Measurements from ENCODE around the gene LAPTM4A. TPM values are rescaled to one million over a fixed set of nuclear protein-coding genes. Genes with fewer than 3 reads are reported as not detected.

Gene LAPTM4A
- total and polyA plus RNA-seq, 2 donors = 47.6 to 168 TPM

DNA sequence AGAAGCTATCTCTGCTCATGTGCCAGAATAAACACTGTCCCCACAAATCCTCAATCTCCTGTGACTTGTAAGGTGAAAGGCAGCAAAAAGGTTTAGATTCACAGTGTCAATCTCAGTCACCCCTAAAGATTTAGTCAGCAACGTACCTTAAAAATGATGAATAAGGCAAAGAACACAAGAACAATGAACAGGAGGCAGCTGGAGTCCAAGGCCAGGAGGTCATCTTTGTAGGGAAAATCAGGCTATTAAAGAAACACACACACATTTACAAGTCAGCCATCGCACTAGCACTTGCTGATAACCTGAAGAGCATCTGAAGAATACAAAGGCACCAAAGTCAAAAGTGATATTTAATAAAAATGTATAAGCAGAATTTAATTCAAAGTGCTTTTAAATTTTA lies 16.6 kb downstream of the LAPTM4A start:
- H3K27me3 ChIP-seq (ENCODE audit: control insufficient read depth in 2 of 2, insufficient read depth in 1 of 2, low read length in 1 of 2) = no peaks in the 10 kb centered on the region
- H3K9me3 ChIP-seq (ENCODE audit: control insufficient read depth in 2 of 2, insufficient read depth in 1 of 2, low read length in 1 of 2) = no peaks in the 10 kb centered on the region
- H3K4me1 ChIP-seq (ENCODE audit: control insufficient read depth in 2 of 2, insufficient read depth in 2 of 2, low read length in 2 of 2) = no peaks in the 10 kb centered on the region
- H3K4me3 ChIP-seq (ENCODE audit: low read length in 2 of 2) = no peak overlapping the region
- H3K27ac ChIP-seq (ENCODE audit: low read depth in 1 of 2, low read length in 1 of 2) = no peak overlapping the region
- H3K36me3 ChIP-seq (ENCODE audit: control insufficient read depth in 2 of 2, insufficient read depth in 2 of 2, low read length in 1 of 2) = peaks cover 46 to 84% of the 10 kb centered on the region in 2 donors
- WGBS = 96% methylated on average over 2 of the region's 2 CpGs
- DNase-seq (ENCODE audit: low read depth in 6 of 9, low spot score in 9 of 9) = no peak

DNA sequence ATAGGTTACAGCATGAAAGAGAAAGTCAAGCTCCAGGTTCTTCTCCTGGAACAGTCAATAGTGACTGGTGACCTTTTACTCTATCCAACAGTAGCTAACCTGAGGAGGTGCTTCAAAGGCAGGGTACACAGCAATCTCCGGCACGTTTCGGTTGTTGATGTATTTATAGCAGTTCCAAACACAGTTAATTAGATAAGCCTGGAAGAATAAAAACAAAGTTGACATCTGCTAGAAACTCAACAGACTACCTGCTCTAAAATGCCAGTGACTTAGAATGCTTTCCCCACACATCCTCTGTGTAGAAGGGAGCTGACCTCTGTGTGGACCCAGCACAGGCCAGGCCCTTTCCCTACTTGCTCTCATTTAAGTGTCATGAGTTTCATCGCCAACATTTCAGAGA lies 17.2 kb downstream of the LAPTM4A start:
- Histone ChIP-seq H3K9me3 (ENCODE audit: control insufficient read depth in 2 of 2, insufficient read depth in 1 of 2, low read length in 1 of 2) (no peaks in the 10 kb centered on the region), H3K27ac (ENCODE audit: low read depth in 1 of 2, low read length in 1 of 2) (no peak overlapping the region), H3K27me3 (ENCODE audit: control insufficient read depth in 2 of 2, insufficient read depth in 1 of 2, low read length in 1 of 2) (no peaks in the 10 kb centered on the region), H3K4me3 (ENCODE audit: low read length in 2 of 2) (no peak overlapping the region), H3K4me1 (ENCODE audit: control insufficient read depth in 2 of 2, insufficient read depth in 2 of 2, low read length in 2 of 2) (no peaks in the 10 kb centered on the region), H3K36me3 (ENCODE audit: control insufficient read depth in 2 of 2, insufficient read depth in 2 of 2, low read length in 1 of 2) (peaks cover 46 to 84% of the 10 kb centered on the region in 2 donors)
- no peak for DNase-seq (ENCODE audit: low read depth in 6 of 9, low spot score in 9 of 9)
- WGBS = 99% methylated on average over 4 of the region's 4 CpGs

DNA sequence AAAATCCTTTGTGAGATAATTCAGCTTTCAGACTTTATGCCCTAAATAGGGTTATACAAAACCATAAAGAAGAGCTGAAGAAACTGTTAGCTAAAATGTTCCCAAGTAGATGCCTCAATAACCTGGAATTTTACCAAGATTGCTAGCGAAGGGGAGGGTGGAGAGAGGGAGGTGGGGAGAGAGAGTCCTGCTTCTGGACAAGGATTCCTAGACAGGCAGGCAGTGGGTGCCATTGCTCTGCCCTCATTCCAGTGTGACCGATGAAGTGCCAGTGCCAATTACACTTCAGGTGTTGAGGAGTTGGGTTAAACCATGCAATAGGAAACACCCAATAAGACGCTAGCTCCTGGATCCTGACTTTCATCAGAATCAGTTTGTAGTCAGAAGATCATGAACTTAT lies 18.1 kb downstream of the LAPTM4A start:
- Histone ChIP-seq H3K4me1 (ENCODE audit: control insufficient read depth in 2 of 2, insufficient read depth in 2 of 2, low read length in 2 of 2) (no peaks in the 10 kb centered on the region), H3K36me3 (ENCODE audit: control insufficient read depth in 2 of 2, insufficient read depth in 2 of 2, low read length in 1 of 2) (peaks cover 44 to 79% of the 10 kb centered on the region in 2 donors), H3K27ac (ENCODE audit: low read depth in 1 of 2, low read length in 1 of 2) (no peak overlapping the region), H3K27me3 (ENCODE audit: control insufficient read depth in 2 of 2, insufficient read depth in 1 of 2, low read length in 1 of 2) (no peaks in the 10 kb centered on the region), H3K9me3 (ENCODE audit: control insufficient read depth in 2 of 2, insufficient read depth in 1 of 2, low read length in 1 of 2) (no peaks in the 10 kb centered on the region), H3K4me3 (ENCODE audit: low read length in 2 of 2) (no peak overlapping the region)
- no peak for DNase-seq (ENCODE audit: low read depth in 6 of 9, low spot score in 9 of 9)
- 97% methylated on average over 3 of the region's 3 CpGs for WGBS

DNA sequence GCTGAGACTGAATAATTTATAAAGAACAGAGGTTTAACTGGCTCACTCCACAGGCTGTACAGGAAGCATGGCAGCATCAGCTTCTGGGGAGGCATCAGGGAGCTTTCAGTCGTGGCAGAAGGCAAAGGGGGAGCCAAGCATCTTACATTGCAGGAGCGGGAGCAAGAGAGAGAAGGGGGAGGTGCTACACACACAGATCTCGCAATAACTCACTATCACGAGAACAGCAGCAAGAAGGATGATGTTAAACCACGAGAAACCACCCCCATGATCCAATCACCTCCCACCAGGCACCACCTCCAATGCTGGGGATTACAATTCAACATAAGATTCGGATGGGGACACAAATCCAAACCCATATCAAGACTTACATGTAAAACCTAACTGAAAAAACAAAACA lies 21.2 kb downstream of the LAPTM4A start:
- no peak for DNase-seq (ENCODE audit: low read depth in 6 of 9, low spot score in 9 of 9)
- Histone ChIP-seq H3K27ac (ENCODE audit: low read depth in 1 of 2, low read length in 1 of 2) (no peak overlapping the region), H3K4me3 (ENCODE audit: low read length in 2 of 2) (no peak overlapping the region), H3K36me3 (ENCODE audit: control insufficient read depth in 2 of 2, insufficient read depth in 2 of 2, low read length in 1 of 2) (peaks cover 30 to 61% of the 10 kb centered on the region in 2 donors), H3K27me3 (ENCODE audit: control insufficient read depth in 2 of 2, insufficient read depth in 1 of 2, low read length in 1 of 2) (no peaks in the 10 kb centered on the region), H3K9me3 (ENCODE audit: control insufficient read depth in 2 of 2, insufficient read depth in 1 of 2, low read length in 1 of 2) (no peaks in the 10 kb centered on the region), H3K4me1 (ENCODE audit: control insufficient read depth in 2 of 2, insufficient read depth in 2 of 2, low read length in 2 of 2) (no peaks in the 10 kb centered on the region)
- WGBS = 97% methylated on average over 6 of the region's 6 CpGs

DNA sequence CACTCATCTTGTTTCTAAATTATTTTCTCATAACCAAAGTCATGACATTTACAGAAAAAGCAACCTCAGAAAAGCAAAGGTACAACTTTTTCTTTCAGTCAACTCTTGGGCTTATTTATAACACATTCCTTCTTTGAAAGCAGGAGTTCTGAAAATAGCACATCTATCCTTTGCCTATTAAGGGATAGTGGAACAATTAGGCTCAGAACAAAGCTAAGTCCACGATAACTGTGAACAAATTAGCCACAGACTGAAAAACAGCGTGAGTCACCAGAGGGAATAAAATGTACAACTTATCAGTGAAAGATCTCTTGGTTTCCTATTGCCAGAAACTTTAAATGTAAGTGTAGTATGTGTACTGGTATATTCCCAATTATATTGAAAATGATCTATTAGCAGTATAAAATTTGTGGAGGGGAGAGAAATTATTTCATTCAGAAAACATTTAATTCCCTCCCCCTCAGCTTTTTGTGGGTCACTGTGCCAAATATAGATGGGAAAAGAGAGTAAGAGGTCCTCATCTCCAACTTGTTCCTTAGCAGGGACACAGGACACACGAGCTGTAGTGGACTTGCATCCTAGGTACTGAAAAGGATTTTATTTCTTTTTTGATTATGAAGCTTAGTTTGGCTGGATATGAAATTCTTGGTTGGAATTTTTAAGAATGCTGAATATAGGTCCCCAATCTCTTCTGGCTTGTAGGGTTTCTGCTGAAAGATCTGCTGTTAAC lies 23.6 kb downstream of the LAPTM4A start:
- H3K9me3 ChIP-seq (ENCODE audit: control insufficient read depth in 2 of 2, insufficient read depth in 1 of 2, low read length in 1 of 2) = no peaks in the 10 kb centered on the region
- DNase-seq (ENCODE audit: low read depth in 6 of 9, low spot score in 9 of 9) = no peak
- no peak overlapping the region for H3K4me3 ChIP-seq (ENCODE audit: low read length in 2 of 2)
- peaks cover 13 to 39% of the 10 kb centered on the region in 2 donors for H3K36me3 ChIP-seq (ENCODE audit: control insufficient read depth in 2 of 2, insufficient read depth in 2 of 2, low read length in 1 of 2)
- H3K27me3 ChIP-seq (ENCODE audit: control insufficient read depth in 2 of 2, insufficient read depth in 1 of 2, low read length in 1 of 2) = no peaks in the 10 kb centered on the region
- no peak overlapping the region for H3K27ac ChIP-seq (ENCODE audit: low read depth in 1 of 2, low read length in 1 of 2)
- no peaks in the 10 kb centered on the region for H3K4me1 ChIP-seq (ENCODE audit: control insufficient read depth in 2 of 2, insufficient read depth in 2 of 2, low read length in 2 of 2)
- WGBS = 98% methylated on average over 3 of the region's 3 CpGs

DNA sequence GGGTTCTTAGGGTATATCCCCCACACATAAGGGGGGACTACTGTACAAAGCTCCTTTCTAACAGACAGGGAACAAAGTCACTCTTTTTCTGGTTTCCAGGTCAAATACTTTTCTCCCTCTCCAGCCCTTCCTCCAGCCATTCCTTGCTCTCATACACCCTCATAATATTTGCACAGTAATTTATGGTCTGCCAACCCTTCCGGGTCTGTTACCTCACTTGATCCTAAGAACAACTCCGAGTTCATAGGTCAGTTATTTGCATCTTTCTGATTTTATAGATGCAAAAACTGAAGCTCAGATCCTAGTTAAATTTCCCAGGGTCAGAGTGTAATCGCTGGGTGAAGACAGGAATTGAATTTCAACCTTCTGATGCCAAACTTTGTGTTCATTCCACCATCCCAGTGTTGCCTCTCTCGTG lies 24.2 kb downstream of the LAPTM4A start:
- H3K36me3 ChIP-seq (ENCODE audit: control insufficient read depth in 2 of 2, insufficient read depth in 2 of 2, low read length in 1 of 2) = peaks cover 13 to 33% of the 10 kb centered on the region in 2 donors

DNA sequence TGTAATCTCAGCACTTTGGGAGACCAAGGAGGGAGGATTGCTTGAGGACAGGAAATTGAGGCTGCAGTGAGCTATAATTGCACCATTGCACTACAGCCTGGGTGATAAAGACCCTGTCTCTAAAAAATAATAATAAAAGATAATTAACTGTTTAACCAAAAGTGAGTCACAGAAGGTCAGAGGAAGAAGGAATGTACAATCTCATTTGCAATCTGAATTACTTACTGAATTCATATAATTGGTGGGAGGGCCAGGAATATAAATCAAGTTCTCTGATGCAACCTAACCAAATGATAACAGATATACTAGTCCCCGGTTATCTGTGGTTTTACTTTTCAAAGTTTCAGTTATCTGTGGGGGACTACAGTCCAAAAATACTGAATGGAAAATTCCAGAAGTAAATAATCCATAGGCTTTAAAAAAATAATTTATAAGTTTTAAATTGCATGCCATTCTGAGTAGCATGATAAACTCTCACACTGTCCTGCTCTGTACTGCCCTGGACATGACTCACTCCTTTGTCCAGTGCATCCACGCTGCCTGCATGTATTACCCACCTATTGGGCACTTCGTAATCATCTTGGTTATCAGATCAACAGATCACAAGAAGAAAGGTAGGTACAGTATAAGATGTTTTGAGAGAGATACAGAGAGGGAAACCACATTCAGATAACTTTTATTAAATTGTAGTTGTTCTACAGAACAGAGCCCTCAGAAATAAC lies 26.2 kb downstream of the LAPTM4A start:
- Histone ChIP-seq H3K4me3 (ENCODE audit: low read length in 2 of 2) (no peak overlapping the region), H3K9me3 (ENCODE audit: control insufficient read depth in 2 of 2, insufficient read depth in 1 of 2, low read length in 1 of 2) (peaks cover 2 to 9% of the 10 kb centered on the region in 2 donors), H3K27ac (ENCODE audit: low read depth in 1 of 2, low read length in 1 of 2) (no peak overlapping the region), H3K4me1 (ENCODE audit: control insufficient read depth in 2 of 2, insufficient read depth in 2 of 2, low read length in 2 of 2) (no peaks in the 10 kb centered on the region), H3K27me3 (ENCODE audit: control insufficient read depth in 2 of 2, insufficient read depth in 1 of 2, low read length in 1 of 2) (no peaks in the 10 kb centered on the region), H3K36me3 (ENCODE audit: control insufficient read depth in 2 of 2, insufficient read depth in 2 of 2, low read length in 1 of 2) (peaks cover 5 to 16% of the 10 kb centered on the region in 2 donors)
- 95% methylated on average over 3 of the region's 3 CpGs for WGBS
- no peak for DNase-seq (ENCODE audit: low read depth in 6 of 9, low spot score in 9 of 9)

More for the DNA sequence above, 24.2 kb downstream of the LAPTM4A start:
- Histone ChIP-seq H3K27me3 (ENCODE audit: control insufficient read depth in 2 of 2, insufficient read depth in 1 of 2, low read length in 1 of 2) (no peaks in the 10 kb centered on the region), H3K4me1 (ENCODE audit: control insufficient read depth in 2 of 2, insufficient read depth in 2 of 2, low read length in 2 of 2) (no peaks in the 10 kb centered on the region), H3K9me3 (ENCODE audit: control insufficient read depth in 2 of 2, insufficient read depth in 1 of 2, low read length in 1 of 2) (no peaks in the 10 kb centered on the region), H3K27ac (ENCODE audit: low read depth in 1 of 2, low read length in 1 of 2) (no peak overlapping the region), H3K4me3 (ENCODE audit: low read length in 2 of 2) (no peak overlapping the region)
- no peak for DNase-seq (ENCODE audit: low read depth in 6 of 9, low spot score in 9 of 9)
- 96% methylated on average over 4 of the region's 4 CpGs for WGBS

DNA sequence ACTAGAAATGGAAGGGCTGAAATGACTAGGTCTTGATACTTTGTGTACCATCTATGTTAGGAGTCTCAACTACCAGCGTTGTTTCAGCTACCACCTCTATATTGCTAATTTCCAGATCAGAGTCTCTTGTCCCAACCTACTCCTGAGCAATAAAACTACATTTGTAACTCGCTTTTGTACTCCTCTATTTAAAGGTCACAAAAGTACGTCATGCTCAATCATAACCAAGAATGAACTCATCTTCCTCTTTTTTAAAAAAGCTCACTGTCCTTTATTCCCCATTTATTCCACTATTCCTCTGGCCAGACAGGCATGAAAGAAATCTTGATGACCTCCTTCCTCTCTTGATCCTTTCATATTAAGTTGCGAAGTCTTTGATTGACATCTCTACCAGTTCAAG lies 27.7 kb downstream of the LAPTM4A start:
- Histone ChIP-seq H3K27me3 (ENCODE audit: control insufficient read depth in 2 of 2, insufficient read depth in 1 of 2, low read length in 1 of 2) (no peaks in the 10 kb centered on the region), H3K9me3 (ENCODE audit: control insufficient read depth in 2 of 2, insufficient read depth in 1 of 2, low read length in 1 of 2) (peaks cover 2 to 9% of the 10 kb centered on the region in 2 donors), H3K4me3 (ENCODE audit: low read length in 2 of 2) (no peak overlapping the region), H3K36me3 (ENCODE audit: control insufficient read depth in 2 of 2, insufficient read depth in 2 of 2, low read length in 1 of 2) (peaks cover 3 to 6% of the 10 kb centered on the region in 2 donors), H3K4me1 (ENCODE audit: control insufficient read depth in 2 of 2, insufficient read depth in 2 of 2, low read length in 2 of 2) (no peaks in the 10 kb centered on the region), H3K27ac (ENCODE audit: low read depth in 1 of 2, low read length in 1 of 2) (no peak overlapping the region)
- 95% methylated on average over 4 of the region's 4 CpGs for WGBS
- no peak for DNase-seq (ENCODE audit: low read depth in 6 of 9, low spot score in 9 of 9)

DNA sequence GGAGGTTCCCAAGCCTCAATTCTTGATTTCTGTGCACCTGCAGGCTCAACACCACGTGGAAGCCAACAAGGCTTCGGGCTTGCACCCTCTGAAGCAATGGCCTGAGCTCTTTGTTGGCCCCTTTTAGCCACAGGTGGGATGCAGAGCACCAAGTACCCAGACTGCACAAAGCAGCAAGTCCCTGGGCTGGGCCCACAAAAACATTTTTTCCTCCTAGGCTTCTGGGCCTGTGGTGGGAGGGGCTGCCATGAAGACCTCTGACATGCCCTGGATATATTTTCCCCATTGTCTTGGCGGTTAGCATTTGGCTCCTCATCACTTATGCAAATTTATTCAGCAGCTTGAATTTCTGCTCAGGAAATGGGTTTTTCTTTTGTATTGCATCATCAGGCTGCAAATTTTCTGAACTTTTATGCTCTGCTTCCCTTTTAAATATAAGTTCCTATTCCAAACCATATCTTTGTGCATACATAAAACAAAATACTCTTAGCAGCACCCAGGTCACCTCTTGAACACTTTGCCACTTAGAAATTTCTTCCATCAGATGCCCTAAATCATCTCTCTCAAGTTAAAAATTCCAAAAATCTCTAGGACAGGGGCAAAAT lies 29.9 kb downstream of the LAPTM4A start:
- WGBS = 95% methylated on average over 3 of the region's 3 CpGs
- no peak overlapping the region for H3K27ac ChIP-seq (ENCODE audit: low read depth in 1 of 2, low read length in 1 of 2)

More for the DNA sequence above, 29.9 kb downstream of the LAPTM4A start:
- peaks cover 2 to 9% of the 10 kb centered on the region in 2 donors for H3K9me3 ChIP-seq (ENCODE audit: control insufficient read depth in 2 of 2, insufficient read depth in 1 of 2, low read length in 1 of 2)
- H3K27me3 ChIP-seq (ENCODE audit: control insufficient read depth in 2 of 2, insufficient read depth in 1 of 2, low read length in 1 of 2) = no peaks in the 10 kb centered on the region
- no peaks in the 10 kb centered on the region for H3K4me1 ChIP-seq (ENCODE audit: control insufficient read depth in 2 of 2, insufficient read depth in 2 of 2, low read length in 2 of 2)
- H3K4me3 ChIP-seq (ENCODE audit: low read length in 2 of 2) = no peak overlapping the region
- no peak for DNase-seq (ENCODE audit: low read depth in 6 of 9, low spot score in 9 of 9)
- no peaks in the 10 kb centered on the region for H3K36me3 ChIP-seq (ENCODE audit: control insufficient read depth in 2 of 2, insufficient read depth in 2 of 2, low read length in 1 of 2)
